Measurements from ENCODE around the gene SNAPC2. TPM values are rescaled to one million over a fixed set of nuclear protein-coding genes. Genes with fewer than 3 reads are reported as not detected.
"Not testable (repeated sequence)": the region's sequence is repeated elsewhere in the genome, so short reads cannot be mapped to it uniquely, and the experiment has no call there.

The SNAPC2 gene
- total RNA-seq, 1 experiment from 2014 or later, result 9.8 TPM

- no peaks in the 10 kb centered on the region for H4K20me1 ChIP-seq (ENCODE audit: insufficient read depth, low read depth, low read length)
- no peaks in the 10 kb centered on the region for H3K4me1 ChIP-seq (ENCODE audit: low read length)
- no peaks in the 10 kb centered on the region for H3K36me3 ChIP-seq (ENCODE audit: insufficient read depth, low read length)
- no peak for DNase-seq
- H2AFZ ChIP-seq (ENCODE audit: low read length), result no peak overlapping the region
- no peak overlapping the region for H3K4me2 ChIP-seq (ENCODE audit: low read depth, low read length, poor library complexity, severe bottlenecking)
- no peak overlapping the region for H3K4me3 ChIP-seq (ENCODE audit: low read length)
- no peak overlapping the region for H3K27ac ChIP-seq (ENCODE audit: low read length)
- no peaks in the 10 kb centered on the region for H3K9me2 ChIP-seq (replicated peaks; ENCODE audit: insufficient read depth, low read length)
- H3K79me2 ChIP-seq (ENCODE audit: low read length), result no peaks in the 10 kb centered on the region
- no peak overlapping the region for H3K9ac ChIP-seq (ENCODE audit: low read length)
- no peaks in the 10 kb centered on the region for H3K9me3 ChIP-seq (ENCODE audit: low read length)
- H3K27me3 ChIP-seq (ENCODE audit: low read length), result no peaks in the 10 kb centered on the region
Observed at GRCh38 chr19:7887408-7888144, 32.6 kb upstream of the SNAPC2 start.

- no peaks in the 10 kb centered on the region for H3K36me3 ChIP-seq (ENCODE audit: insufficient read depth, low read length)
- H3K9ac ChIP-seq (ENCODE audit: low read length), result no peak within 1 kb of the TSS
- H3K27ac ChIP-seq (ENCODE audit: low read length), result no peak within 1 kb of the TSS
- no peak within 1 kb of the TSS for H3K4me3 ChIP-seq (ENCODE audit: low read length)
- H2AFZ ChIP-seq (ENCODE audit: low read length), result no peak within 1 kb of the TSS
- no peaks in the 10 kb centered on the region for H3K9me3 ChIP-seq (ENCODE audit: low read length)
- no peaks in the 10 kb centered on the region for H4K20me1 ChIP-seq (ENCODE audit: insufficient read depth, low read depth, low read length)
- H3K9me2 ChIP-seq (replicated peaks; ENCODE audit: insufficient read depth, low read length), result no peaks in the 10 kb centered on the region
- no peaks in the 10 kb centered on the region for H3K79me2 ChIP-seq (ENCODE audit: low read length)
- H3K4me2 ChIP-seq (ENCODE audit: low read depth, low read length, poor library complexity, severe bottlenecking), result no peak within 1 kb of the TSS
- no peak for DNase-seq
- H3K4me1 ChIP-seq (ENCODE audit: low read length), result no peaks in the 10 kb centered on the region
- H3K27me3 ChIP-seq (ENCODE audit: low read length), result no peaks in the 10 kb centered on the region
Observed at GRCh38 chr19:7888145-7888825, 31.9 kb upstream of the SNAPC2 start, which contains the start of gene LRRC8E. Gene LRRC8E, plus strand, starts transcription at chr19:7888510. Its CDS starts 7,094 bp downstream, at chr19:7895604.

- Histone ChIP-seq H3K4me2 (ENCODE audit: low read depth, low read length, poor library complexity, severe bottlenecking) (no peak overlapping the region), H3K27ac (ENCODE audit: low read length) (no peak overlapping the region), H3K36me3 (ENCODE audit: insufficient read depth, low read length) (no peaks in the 10 kb centered on the region), H3K4me1 (ENCODE audit: low read length) (no peaks in the 10 kb centered on the region), H3K4me3 (ENCODE audit: low read length) (no peak overlapping the region), H3K27me3 (ENCODE audit: low read length) (no peaks in the 10 kb centered on the region), H3K9me2 (replicated peaks; ENCODE audit: insufficient read depth, low read length) (no peaks in the 10 kb centered on the region), H3K9ac (ENCODE audit: low read length) (no peak overlapping the region), H4K20me1 (ENCODE audit: insufficient read depth, low read depth, low read length) (no peaks in the 10 kb centered on the region), H3K79me2 (ENCODE audit: low read length) (no peaks in the 10 kb centered on the region), H3K9me3 (ENCODE audit: low read length) (no peaks in the 10 kb centered on the region), H2AFZ (ENCODE audit: low read length) (no peak overlapping the region)
- no peak for DNase-seq
Observed at GRCh38 chr19:7888826-7889217, 31.3 kb upstream of the SNAPC2 start.

- H3K9me3 ChIP-seq (ENCODE audit: low read length); H3K4me1 ChIP-seq (ENCODE audit: low read length); H4K20me1 ChIP-seq (ENCODE audit: insufficient read depth, low read depth, low read length); H3K27me3 ChIP-seq (ENCODE audit: low read length); H2AFZ ChIP-seq (ENCODE audit: low read length); DNase-seq; H3K79me2 ChIP-seq (ENCODE audit: low read length); H3K9ac ChIP-seq (ENCODE audit: low read length); H3K4me2 ChIP-seq (ENCODE audit: low read depth, low read length, poor library complexity, severe bottlenecking); H3K4me3 ChIP-seq (ENCODE audit: low read length); H3K36me3 ChIP-seq (ENCODE audit: insufficient read depth, low read length); H3K9me2 ChIP-seq (replicated peaks; ENCODE audit: insufficient read depth, low read length); H3K27ac ChIP-seq (ENCODE audit: low read length): not testable (repeated sequence)
Observed at GRCh38 chr19:7893362-7894101, 26.6 kb upstream of the SNAPC2 start.

- no peaks in the 10 kb centered on the region for H3K36me3 ChIP-seq (ENCODE audit: insufficient read depth, low read length)
- H3K4me1 ChIP-seq (ENCODE audit: low read length), result no peaks in the 10 kb centered on the region
- H3K9ac ChIP-seq (ENCODE audit: low read length), result no peak overlapping the region
- no peaks in the 10 kb centered on the region for H3K79me2 ChIP-seq (ENCODE audit: low read length)
- no peak overlapping the region for H3K27ac ChIP-seq (ENCODE audit: low read length)
- H2AFZ ChIP-seq (ENCODE audit: low read length), result no peak overlapping the region
- no peaks in the 10 kb centered on the region for H3K9me2 ChIP-seq (replicated peaks; ENCODE audit: insufficient read depth, low read length)
- no peaks in the 10 kb centered on the region for H4K20me1 ChIP-seq (ENCODE audit: insufficient read depth, low read depth, low read length)
- no peaks in the 10 kb centered on the region for H3K27me3 ChIP-seq (ENCODE audit: low read length)
- no peaks in the 10 kb centered on the region for H3K9me3 ChIP-seq (ENCODE audit: low read length)
- DNase-seq, result no peak
- no peak overlapping the region for H3K4me3 ChIP-seq (ENCODE audit: low read length)
- no peak overlapping the region for H3K4me2 ChIP-seq (ENCODE audit: low read depth, low read length, poor library complexity, severe bottlenecking)
Observed at GRCh38 chr19:7894612-7895309, 25.4 kb upstream of the SNAPC2 start.

GRCh38 chr19:7895565-7895964 is 24.6 kb upstream of the SNAPC2 start:
- H3K9me2 ChIP-seq (replicated peaks; ENCODE audit: insufficient read depth, low read length), result no peaks in the 10 kb centered on the region
- H3K4me1 ChIP-seq (ENCODE audit: low read length), result no peaks in the 10 kb centered on the region
- H2AFZ ChIP-seq (ENCODE audit: low read length), result no peak overlapping the region
- H3K27ac ChIP-seq (ENCODE audit: low read length), result no peak overlapping the region
- no peaks in the 10 kb centered on the region for H3K9me3 ChIP-seq (ENCODE audit: low read length)
- no peak for DNase-seq
- H3K9ac ChIP-seq (ENCODE audit: low read length), result no peak overlapping the region
- H3K4me2 ChIP-seq (ENCODE audit: low read depth, low read length, poor library complexity, severe bottlenecking), result no peak overlapping the region
- no peak overlapping the region for H3K4me3 ChIP-seq (ENCODE audit: low read length)
- H4K20me1 ChIP-seq (ENCODE audit: insufficient read depth, low read depth, low read length), result no peaks in the 10 kb centered on the region
- no peaks in the 10 kb centered on the region for H3K79me2 ChIP-seq (ENCODE audit: low read length)
- no peaks in the 10 kb centered on the region for H3K27me3 ChIP-seq (ENCODE audit: low read length)
- no peaks in the 10 kb centered on the region for H3K36me3 ChIP-seq (ENCODE audit: insufficient read depth, low read length)

- Histone ChIP-seq H3K9me3 (ENCODE audit: low read length) (no peaks in the 10 kb centered on the region), H3K4me1 (ENCODE audit: low read length) (no peaks in the 10 kb centered on the region), H3K4me3 (ENCODE audit: low read length) (no peak overlapping the region), H2AFZ (ENCODE audit: low read length) (no peak overlapping the region), H3K9me2 (replicated peaks; ENCODE audit: insufficient read depth, low read length) (no peaks in the 10 kb centered on the region), H3K27me3 (ENCODE audit: low read length) (no peaks in the 10 kb centered on the region), H3K79me2 (ENCODE audit: low read length) (no peaks in the 10 kb centered on the region), H3K27ac (ENCODE audit: low read length) (no peak overlapping the region), H4K20me1 (ENCODE audit: insufficient read depth, low read depth, low read length) (no peaks in the 10 kb centered on the region), H3K9ac (ENCODE audit: low read length) (no peak overlapping the region), H3K36me3 (ENCODE audit: insufficient read depth, low read length) (no peaks in the 10 kb centered on the region), H3K4me2 (ENCODE audit: low read depth, low read length, poor library complexity, severe bottlenecking) (no peak overlapping the region)
- DNase-seq, result no peak
Observed at GRCh38 chr19:7897292-7897691, 22.8 kb upstream of the SNAPC2 start.

GRCh38 chr19:7898967-7899366 is 21.2 kb upstream of the SNAPC2 start:
- Histone ChIP-seq H4K20me1 (ENCODE audit: insufficient read depth, low read depth, low read length) (no peaks in the 10 kb centered on the region), H3K4me3 (ENCODE audit: low read length) (no peak overlapping the region)

More at GRCh38 chr19:7898967-7899366, 21.2 kb upstream of the SNAPC2 start:
- no peaks in the 10 kb centered on the region for H3K27me3 ChIP-seq (ENCODE audit: low read length)
- DNase-seq, result no peak
- H3K27ac ChIP-seq (ENCODE audit: low read length), result no peak overlapping the region
- no peak overlapping the region for H3K9ac ChIP-seq (ENCODE audit: low read length)
- no peaks in the 10 kb centered on the region for H3K79me2 ChIP-seq (ENCODE audit: low read length)
- no peaks in the 10 kb centered on the region for H3K9me3 ChIP-seq (ENCODE audit: low read length)
- no peak overlapping the region for H3K4me2 ChIP-seq (ENCODE audit: low read depth, low read length, poor library complexity, severe bottlenecking)
- peaks cover 10% of the 10 kb centered on the region for H3K4me1 ChIP-seq (ENCODE audit: low read length)
- no peaks in the 10 kb centered on the region for H3K36me3 ChIP-seq (ENCODE audit: insufficient read depth, low read length)
- no peak overlapping the region for H2AFZ ChIP-seq (ENCODE audit: low read length)
- H3K9me2 ChIP-seq (replicated peaks; ENCODE audit: insufficient read depth, low read length), result no peaks in the 10 kb centered on the region

All from Karpas-422 (cell line).